Activated T-cell treated with anti-CD3 and anti-CD28 coated beads for 24 hours (primary cell): Measurements from ENCODE around the gene MTIF3.
A peak's percentile ranks its signal among the peaks of the same experiment; 100 is the strongest.
"Not testable (repeated sequence)": the region's sequence is repeated elsewhere in the genome, so short reads cannot be mapped to it uniquely, and the experiment has no call there.

Experiments used
- DNase-seq: peaks from one replicate; pipeline ENCODE4 v3.0.0-alpha.2; 2020; ENCODE audit warnings: low read depth

The MTIF3 gene

GRCh38 chr13:27411341-27411740, 39.0 kb downstream of the MTIF3 start:
- DNase-seq: no peak

- no peak for DNase-seq
Measured at GRCh38 chr13:27409013-27409412, 41.4 kb downstream of the MTIF3 start.

GRCh38 chr13:27408074-27408473, 42.3 kb downstream of the MTIF3 start:
- DNase-seq: no peak

GRCh38 chr13:27406178-27406939, 44.0 kb downstream of the MTIF3 start:
- peak; percentile 10 for DNase-seq

GRCh38 chr13:27405546-27406134, 44.7 kb downstream of the MTIF3 start:
- no peak for DNase-seq

- no peak for DNase-seq
Measured at GRCh38 chr13:27404680-27405079, 45.7 kb downstream of the MTIF3 start.

- no peak for DNase-seq
Measured at GRCh38 chr13:27403727-27404385, 46.5 kb downstream of the MTIF3 start.

GRCh38 chr13:27403203-27403678, 47.1 kb downstream of the MTIF3 start:
- no peak for DNase-seq

- no peak for DNase-seq
Measured at GRCh38 chr13:27401210-27401609, 49.2 kb downstream of the MTIF3 start.

GRCh38 chr13:27400405-27400804, 50.0 kb downstream of the MTIF3 start:
- DNase-seq: not testable (repeated sequence)

- DNase-seq: no peak
Measured at GRCh38 chr13:27398360-27398759, 52.0 kb downstream of the MTIF3 start.

GRCh38 chr13:27396252-27396846, 54.0 kb downstream of the MTIF3 start:
- no peak for DNase-seq

- no peak for DNase-seq
Measured at GRCh38 chr13:27395007-27395510, 55.3 kb downstream of the MTIF3 start.

- no peak for DNase-seq
Measured at GRCh38 chr13:27393101-27393500, 57.3 kb downstream of the MTIF3 start.

GRCh38 chr13:27391471-27391870, 58.9 kb downstream of the MTIF3 start:
- no peak for DNase-seq

- no peak for DNase-seq
Measured at GRCh38 chr13:27389891-27390290, 60.5 kb downstream of the MTIF3 start.

- DNase-seq: no peak
Measured at GRCh38 chr13:27388241-27388640, 62.1 kb downstream of the MTIF3 start.
